K562 (cell line): ENCODE data around the gene PIGX. TPM values are rescaled to one million over a fixed set of nuclear protein-coding genes. Genes with fewer than 3 reads are reported as not detected.

Source experiments
- AFF1 ChIP-seq, 2 experiments: fragments of 450-650 bp; IDR thresholded peaks; 2 replicates each; pipeline ENCODE4 v1.6.1; 2018; ENCODE audit warnings: mild to moderate bottlenecking in 2 of 2, low read depth in 1 of 2; ENCODE audit not compliant: partially characterized antibody in 2 of 2
- ATF6 ChIP-seq: sonication (generic); formaldehyde crosslinking; IDR thresholded peaks from 2 replicates; pipeline ENCODE4 v1.4.0; 2020; ENCODE audit warnings: mild to moderate bottlenecking, missing genetic modification reagents
- BRF1 ChIP-seq: IDR thresholded peaks from 3 replicates; pipeline ENCODE4 v1.6.1; 2011; ENCODE audit warnings: borderline replicate concordance, mild to moderate bottlenecking; ENCODE audit not compliant: insufficient read length; ENCODE audit errors: extremely low read depth
- CREM ChIP-seq: IDR thresholded peaks from 2 replicates; pipeline ENCODE4 v1.6.1; 2014; ENCODE audit warnings: antibody characterized with exemption, low read depth
- EZH2 ChIP-seq: IDR thresholded peaks from 2 replicates; pipeline ENCODE4 v1.6.1; 2012; ENCODE audit warnings: low read depth, mild to moderate bottlenecking, inconsistent platforms, low read length, borderline replicate concordance
- FOXA3 ChIP-seq, 2 experiments: fragments of 450-650 bp in 1 of 2; sonication (generic) in 1 of 2; formaldehyde crosslinking; IDR thresholded peaks in 1 of 2; conservative IDR thresholded peaks in 1 of 2; 2 replicates each; pipeline versions ENCODE4 v1.4.0 to v1.8.0; 2020 to 2022; ENCODE audit warnings: mild to moderate bottlenecking in 2 of 2, missing genetic modification reagents in 1 of 2
- FOXP4 ChIP-seq: sonication (generic); formaldehyde crosslinking; IDR thresholded peaks from 2 replicates; pipeline ENCODE4 v1.8.0; 2022; ENCODE audit warnings: mild to moderate bottlenecking, missing genetic modification reagents, borderline replicate concordance
- GTF2B ChIP-seq: IDR thresholded peaks from 2 replicates; pipeline ENCODE4 v1.6.1; 2011; ENCODE audit not compliant: insufficient read length; ENCODE audit errors: extremely low read depth
- HLTF ChIP-seq: fragments of 450-650 bp; IDR thresholded peaks from 2 replicates; pipeline ENCODE4 v1.6.1; 2016
- MECOM ChIP-seq: fragments of 250-450 bp; sonication (Bioruptor Pico); IDR thresholded peaks from 2 replicates; pipeline ENCODE4 v1.8.0; 2022; ENCODE audit warnings: inconsistent platforms
- NCOA1 ChIP-seq: fragments of 450-650 bp; IDR thresholded peaks from 2 replicates; pipeline ENCODE4 v1.6.1; 2016; ENCODE audit warnings: low read depth
- NR2F6 ChIP-seq: fragments of 450-650 bp; formaldehyde crosslinking; IDR thresholded peaks from 2 replicates; pipeline ENCODE4 v1.4.0; 2020; ENCODE audit warnings: mild to moderate bottlenecking
- SMAD4 ChIP-seq: fragments of 250-450 bp; sonication (Bioruptor Pico); conservative IDR thresholded peaks from 2 replicates; pipeline ENCODE4 v1.8.0; 2021; ENCODE audit warnings: inconsistent platforms, mild to moderate bottlenecking, moderate library complexity
- SRSF1 ChIP-seq: fragments of 200-400 bp; formaldehyde crosslinking; IDR thresholded peaks from 2 replicates; pipeline ENCODE4 v1.6.1; 2017; ENCODE audit warnings: mild to moderate bottlenecking, low read depth, low read length, moderate library complexity
- TGIF2 ChIP-seq: sonication (generic); formaldehyde crosslinking; IDR thresholded peaks from 2 replicates; pipeline ENCODE4 v1.8.1; 2022; ENCODE audit warnings: mild to moderate bottlenecking, missing genetic modification reagents, moderate library complexity
- ZC3H11A ChIP-seq: IDR thresholded peaks from 2 replicates; pipeline ENCODE4 v1.6.1; 2012; ENCODE audit warnings: low read depth, low read length, improper control_type of control experiment
- ZNF347 ChIP-seq: fragments of 450-650 bp; formaldehyde crosslinking; IDR thresholded peaks from 2 replicates; pipeline ENCODE4 v1.4.0; 2020; ENCODE audit warnings: low read depth, mild to moderate bottlenecking, moderate library complexity
- ZNF584 ChIP-seq: fragments of 200-800 bp; sonication (Bioruptor generic); IDR thresholded peaks from 2 replicates; pipeline ENCODE4 v1.6.1; 2016; ENCODE audit warnings: low read depth, mild to moderate bottlenecking, missing genetic modification characterization, missing compliant biosample characterization
- ZNF589 ChIP-seq: fragments of 200-800 bp; sonication (Bioruptor generic); IDR thresholded peaks from 2 replicates; pipeline ENCODE4 v1.6.1; 2016; ENCODE audit warnings: low read depth, missing genetic modification characterization, missing compliant biosample characterization
- polyA plus RNA-seq, 8 experiments: library from polyadenylated mRNA; depleted of rRNA in 4 of 8; stranded (reverse) in 5 of 8; unstranded in 3 of 8; fragments of >200 nt; fragmentation: Nextera tagmentation in 2 of 8; fragmentation: Illumina TruSeq in 1 of 8; extraction: Ambion mirVana in 2 of 8; extraction: Trizol in 1 of 8; gene quantifications; 2 replicates each; pipeline versions ENCODE4 v1.2.1 to v1.2.3, GENCODE V29; 2011 to 2014; ENCODE audit warnings: inconsistent platforms in 1 of 8, missing spikeins in 1 of 8
- total RNA-seq, 7 experiments: library from RNA; depleted of rRNA in 6 of 7; stranded (reverse); fragments of >200 nt in 6 of 7; fragmentation: Illumina TruSeq in 2 of 7; extraction: Trizol in 2 of 7; gene quantifications; 2 replicates each; pipeline versions ENCODE4 v1.2.1 to v1.2.3, GENCODE V29; 2011 to 2021; ENCODE audit warnings: low replicate concordance in 1 of 7

The PIGX gene
- total and polyA plus RNA-seq, 9 of the 15 experiments (the other 6 are each of a cell fraction or from before 2014, with no cell fraction given): 3.7 to 36.3 (median 26.9) TPM

DNA sequence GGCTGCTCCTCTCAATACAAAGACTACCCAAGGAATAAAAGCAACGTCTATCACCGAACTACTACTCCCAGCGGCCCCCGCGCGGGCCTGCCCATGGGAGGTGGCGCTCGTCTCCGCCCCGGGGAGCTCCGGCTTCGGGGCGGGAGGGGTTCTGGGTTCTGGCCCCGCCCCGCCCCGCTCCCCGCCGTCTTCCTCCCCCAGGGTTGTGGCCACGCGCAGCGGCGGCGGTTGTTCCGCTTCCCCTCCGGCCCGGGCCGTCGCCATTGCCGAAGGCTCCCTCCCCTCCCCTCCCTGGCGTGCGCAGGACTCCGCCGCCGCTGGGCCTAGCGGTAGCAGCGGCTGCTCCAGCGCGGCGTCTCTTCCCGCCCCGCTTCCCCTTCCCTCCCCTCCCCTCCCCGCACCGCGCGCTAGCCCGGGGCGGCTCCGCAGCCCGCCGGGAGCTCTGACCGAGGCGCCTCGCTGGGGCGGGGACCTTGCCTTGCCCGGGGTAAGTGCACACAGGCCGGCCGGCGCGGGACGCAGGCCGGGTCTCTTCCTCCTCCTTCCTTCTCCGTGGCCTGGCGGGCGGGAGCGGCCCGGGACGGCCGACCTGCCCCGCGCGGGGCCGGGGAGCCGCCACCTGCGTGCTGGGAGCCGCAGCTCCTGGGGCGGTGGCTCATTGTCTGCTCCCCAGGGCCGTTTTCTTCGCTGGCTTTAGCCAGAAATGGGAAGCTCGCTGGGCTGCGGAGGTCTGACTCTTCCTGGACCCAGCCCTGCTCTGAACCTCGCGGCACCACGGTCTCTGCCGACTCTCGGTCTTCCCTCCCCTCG, 27.7 kb downstream of the PIGX start, which contains the start of gene PAK2 (continued):
- TF ChIP-seq FOXP4 (CRISPR knock-in tag): no peak
- TF ChIP-seq ZC3H11A: no peak
- no peak for TF ChIP-seq MECOM (CRISPR knock-in tag)
- peak; percentile 72 for TF ChIP-seq CREM
- TF ChIP-seq ZNF347 (CRISPR knock-in tag): no peak
- TF ChIP-seq FOXA3 (CRISPR knock-in tag; conservative IDR thresholded peaks at IDR 0.05 in 1 of 2, IDR thresholded peaks at IDR 0.05 in 1 of 2): no peak
- no peak for TF ChIP-seq ATF6
- no peak for TF ChIP-seq BRF1
- no peak for TF ChIP-seq SRSF1
- TF ChIP-seq NCOA1: no peak
- TF ChIP-seq AFF1 (IDR thresholded peaks at IDR 0.05; ENCODE audit: low read depth in 1 of 2, partially characterized antibody in 2 of 2): peak in 1 of 2 experiments; percentile 89
- TF ChIP-seq GTF2B: no peak
- no peak for TF ChIP-seq ZNF589 (CRISPR knock-in tag)
- TF ChIP-seq SMAD4 (CRISPR knock-in tag): peak; percentile 80; the same call in 1 of the 2 replicates
- TF ChIP-seq HLTF: no peak
- TF ChIP-seq ZNF584 (CRISPR knock-in tag): no peak
- TF ChIP-seq EZH2: no peak
- TF ChIP-seq NR2F6 (CRISPR knock-in tag): no peak
- TF ChIP-seq TGIF2: peak; percentile 65
